NB4 (cell line): ENCODE results near the gene MDM2.

Experiments used
- POLR2A ChIP-seq: IDR thresholded peaks from 2 replicates; pipeline ENCODE4 v1.6.1; 2011; ENCODE audit warnings: mild to moderate bottlenecking; ENCODE audit not compliant: insufficient read length; ENCODE audit errors: extremely low read depth
- TF ChIP-seq, protein P1 (sequence below): IDR thresholded peaks from one replicate; pipeline ENCODE4 v1.5.1; 2012; ENCODE audit warnings: low read depth, low read length
- TF ChIP-seq, protein P2 (sequence below): IDR thresholded peaks from 2 replicates; pipeline ENCODE4 v1.6.1; 2011; ENCODE audit warnings: low read depth, low read length

DNA sequence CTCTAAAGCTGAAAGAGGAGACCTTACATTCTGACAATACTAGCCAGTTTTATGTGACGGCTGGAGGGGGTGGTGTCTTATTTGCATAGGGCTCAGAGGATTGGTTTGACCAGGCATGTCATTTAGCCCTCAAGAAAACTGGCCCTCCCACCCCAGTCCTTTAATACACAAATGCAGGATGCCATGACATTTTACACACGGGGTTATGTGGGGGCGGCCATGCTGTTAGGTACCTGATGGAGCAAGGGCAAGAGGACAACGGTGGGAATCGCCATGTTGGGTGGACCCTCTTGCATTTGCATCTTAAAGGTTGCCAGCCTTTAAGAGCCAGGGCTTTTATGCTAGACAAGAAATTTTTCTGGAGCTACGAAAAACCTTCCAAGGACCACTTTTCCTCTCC, 23.3 kb downstream of the MDM2 start:
- TF ChIP-seq, protein P1, sequence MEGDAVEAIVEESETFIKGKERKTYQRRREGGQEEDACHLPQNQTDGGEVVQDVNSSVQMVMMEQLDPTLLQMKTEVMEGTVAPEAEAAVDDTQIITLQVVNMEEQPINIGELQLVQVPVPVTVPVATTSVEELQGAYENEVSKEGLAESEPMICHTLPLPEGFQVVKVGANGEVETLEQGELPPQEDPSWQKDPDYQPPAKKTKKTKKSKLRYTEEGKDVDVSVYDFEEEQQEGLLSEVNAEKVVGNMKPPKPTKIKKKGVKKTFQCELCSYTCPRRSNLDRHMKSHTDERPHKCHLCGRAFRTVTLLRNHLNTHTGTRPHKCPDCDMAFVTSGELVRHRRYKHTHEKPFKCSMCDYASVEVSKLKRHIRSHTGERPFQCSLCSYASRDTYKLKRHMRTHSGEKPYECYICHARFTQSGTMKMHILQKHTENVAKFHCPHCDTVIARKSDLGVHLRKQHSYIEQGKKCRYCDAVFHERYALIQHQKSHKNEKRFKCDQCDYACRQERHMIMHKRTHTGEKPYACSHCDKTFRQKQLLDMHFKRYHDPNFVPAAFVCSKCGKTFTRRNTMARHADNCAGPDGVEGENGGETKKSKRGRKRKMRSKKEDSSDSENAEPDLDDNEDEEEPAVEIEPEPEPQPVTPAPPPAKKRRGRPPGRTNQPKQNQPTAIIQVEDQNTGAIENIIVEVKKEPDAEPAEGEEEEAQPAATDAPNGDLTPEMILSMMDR, result no peak
- TF ChIP-seq, protein P2, sequence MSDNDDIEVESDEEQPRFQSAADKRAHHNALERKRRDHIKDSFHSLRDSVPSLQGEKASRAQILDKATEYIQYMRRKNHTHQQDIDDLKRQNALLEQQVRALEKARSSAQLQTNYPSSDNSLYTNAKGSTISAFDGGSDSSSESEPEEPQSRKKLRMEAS, result no peak
- TF ChIP-seq POLR2A, result no peak
